Activated T-cell treated with anti-CD3 and anti-CD28 coated beads for 24 hours (primary cell): ENCODE data around the gene ATP8B4.
"Not testable (repeated sequence)": the region's sequence is repeated elsewhere in the genome, so short reads cannot be mapped to it uniquely, and the experiment has no call there.

Experiments
- DNase-seq: peaks from one replicate; pipeline ENCODE4 v3.0.0-alpha.2; 2020; ENCODE audit warnings: low read depth

ATP8B4 gene

DNA sequence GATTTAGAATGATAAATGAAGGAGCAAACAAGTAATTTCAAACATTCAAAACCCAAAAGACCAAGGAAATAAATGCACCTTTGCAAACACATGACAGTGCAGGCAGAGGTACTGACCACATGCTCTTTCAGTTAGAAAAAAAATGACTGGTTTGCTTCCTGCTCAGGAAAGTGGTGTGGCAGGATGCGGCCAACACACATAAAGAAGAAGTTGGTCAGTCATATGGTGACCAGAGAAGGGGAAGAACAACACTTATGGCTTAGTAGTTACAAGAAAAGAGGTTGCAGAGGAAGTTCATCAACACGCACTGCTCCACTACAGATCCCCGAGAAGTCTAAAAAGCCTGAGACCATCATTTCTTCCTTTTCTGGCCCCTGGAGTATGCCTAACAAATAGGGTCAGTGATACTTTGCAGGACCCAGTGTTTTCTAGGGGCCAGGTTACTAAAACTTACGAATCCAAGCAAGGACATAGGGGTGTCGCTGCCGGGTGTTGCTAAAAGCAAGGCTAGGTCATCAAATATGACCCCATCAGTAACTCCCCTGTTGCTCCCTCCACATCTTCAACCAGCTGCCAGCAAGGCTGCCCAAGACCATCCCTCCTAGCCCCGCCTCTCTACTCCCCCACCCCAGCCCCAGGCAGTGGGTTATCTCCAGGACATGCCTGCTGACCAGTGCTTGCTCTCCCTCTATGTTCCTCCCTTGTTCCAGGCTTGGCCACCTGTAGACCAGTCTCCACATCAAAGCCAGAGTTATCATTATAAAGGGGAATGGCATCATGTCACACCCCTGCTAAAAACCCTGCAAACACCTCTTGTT is 11.2 kb downstream of the ATP8B4 start:
- DNase-seq: no peak

DNA sequence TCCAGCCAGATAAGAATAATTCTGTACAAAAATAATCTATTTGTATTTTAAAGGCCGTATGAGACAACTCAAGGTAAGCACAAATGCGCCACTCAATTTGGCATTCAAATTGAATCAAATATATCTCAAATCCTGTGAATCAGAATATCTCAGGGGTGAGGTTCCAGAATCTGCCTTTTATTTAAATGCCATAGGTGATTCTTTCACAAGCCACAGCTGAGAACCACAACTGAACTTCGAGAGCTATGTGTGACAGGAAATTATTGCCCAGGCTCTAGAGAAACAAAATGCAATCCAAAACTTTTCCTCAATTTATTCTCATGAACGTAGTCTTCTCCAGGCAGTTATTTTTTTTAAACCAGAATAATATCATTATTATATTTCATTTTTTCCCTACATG is 11.9 kb downstream of the ATP8B4 start:
- DNase-seq: no peak

DNA sequence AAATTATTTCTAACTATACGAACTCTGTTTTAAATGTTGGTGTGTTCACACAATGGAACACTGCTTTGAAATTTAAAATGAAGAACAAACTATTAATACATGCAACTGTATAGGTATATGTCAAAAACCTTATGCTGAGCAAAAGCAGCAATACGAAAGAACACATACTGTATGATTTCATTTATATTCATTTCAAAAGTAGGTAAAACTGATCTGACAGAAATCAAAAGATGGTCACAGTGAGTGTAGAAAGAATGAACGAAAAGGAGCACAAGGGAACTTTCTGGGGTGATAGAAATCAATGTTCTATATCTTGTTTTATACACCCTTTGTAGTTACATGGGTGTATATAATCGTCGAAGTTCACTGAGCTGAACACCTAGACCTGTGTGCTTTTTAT is 12.6 kb downstream of the ATP8B4 start:
- DNase-seq: no peak

DNA sequence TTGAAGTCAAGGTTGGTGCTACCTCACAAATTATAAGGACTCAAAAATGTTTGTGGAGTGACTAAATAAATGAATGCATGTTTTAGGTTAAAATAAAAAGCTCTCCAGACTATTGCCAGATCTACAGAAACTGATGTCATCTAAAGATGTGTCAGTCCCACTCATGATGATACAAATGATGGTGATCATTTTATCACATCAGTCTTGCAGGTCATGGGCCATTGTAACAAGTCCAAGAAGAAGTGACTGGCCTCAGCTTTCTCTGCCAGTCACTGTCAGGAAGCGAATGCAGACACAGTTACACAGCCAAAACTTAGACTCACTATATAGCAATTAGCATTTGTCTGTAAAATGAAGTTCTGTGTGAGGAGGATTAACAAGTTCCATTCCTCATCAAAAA is 18.5 kb downstream of the ATP8B4 start:
- DNase-seq: no peak

DNA sequence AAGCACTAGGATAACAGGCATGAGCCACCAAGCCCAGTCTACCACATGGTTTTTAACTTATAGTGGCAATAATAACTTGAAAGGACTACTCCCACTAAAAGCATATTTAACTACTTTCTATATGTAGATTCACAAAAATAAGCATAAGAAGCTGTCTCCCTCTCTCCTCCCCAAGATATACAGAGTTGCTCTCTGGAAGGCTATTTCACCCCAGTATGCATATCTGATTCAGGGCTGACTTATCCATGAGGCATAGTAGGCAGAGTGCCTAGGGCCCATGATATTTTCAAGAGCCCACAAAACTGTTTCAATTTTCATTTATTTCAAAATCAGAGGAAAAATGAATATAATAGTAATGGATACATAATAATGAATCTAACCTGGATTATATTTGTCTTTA is 20.5 kb downstream of the ATP8B4 start:
- no peak for DNase-seq

DNA sequence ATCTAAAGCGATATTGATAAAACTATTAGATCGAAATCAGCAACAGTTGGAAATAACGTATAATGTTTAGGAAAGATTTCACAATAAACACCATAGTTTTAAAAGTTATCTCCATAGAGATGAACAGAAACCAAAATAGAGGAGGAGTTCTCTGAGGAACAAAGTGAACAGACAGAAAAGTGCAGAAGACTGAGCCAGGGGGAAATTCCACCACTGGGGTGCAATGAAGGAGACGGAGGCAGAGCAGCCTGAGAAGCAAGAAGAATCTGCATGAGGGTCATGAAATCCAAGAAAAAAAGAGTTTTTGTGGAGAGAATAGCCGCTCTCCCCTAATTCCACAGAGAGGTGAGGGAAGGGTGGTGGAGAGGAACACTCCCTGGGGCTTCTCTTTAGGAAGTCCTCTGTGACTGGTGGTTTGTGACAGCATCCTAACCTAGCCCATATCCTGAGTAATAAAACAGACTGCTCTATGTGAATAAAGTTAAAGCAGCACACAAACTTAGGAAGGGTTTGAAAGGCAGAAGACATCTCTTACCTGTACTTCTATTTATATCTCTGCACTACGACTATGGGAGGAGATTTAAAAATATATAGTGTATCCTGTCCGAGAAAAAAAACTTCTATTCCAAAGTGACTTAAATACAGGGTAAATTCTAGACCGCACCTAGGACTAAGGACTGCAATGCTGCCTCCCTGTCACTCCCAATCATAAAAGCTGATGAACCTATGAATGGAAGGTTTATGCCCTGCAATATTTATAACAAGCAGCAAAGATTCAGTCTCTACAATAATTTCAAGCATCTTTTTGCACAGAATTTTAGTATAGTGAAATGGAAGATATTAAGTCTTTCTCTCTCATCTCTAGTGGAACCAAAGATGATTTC is 22.9 kb downstream of the ATP8B4 start:
- DNase-seq: no peak

DNA sequence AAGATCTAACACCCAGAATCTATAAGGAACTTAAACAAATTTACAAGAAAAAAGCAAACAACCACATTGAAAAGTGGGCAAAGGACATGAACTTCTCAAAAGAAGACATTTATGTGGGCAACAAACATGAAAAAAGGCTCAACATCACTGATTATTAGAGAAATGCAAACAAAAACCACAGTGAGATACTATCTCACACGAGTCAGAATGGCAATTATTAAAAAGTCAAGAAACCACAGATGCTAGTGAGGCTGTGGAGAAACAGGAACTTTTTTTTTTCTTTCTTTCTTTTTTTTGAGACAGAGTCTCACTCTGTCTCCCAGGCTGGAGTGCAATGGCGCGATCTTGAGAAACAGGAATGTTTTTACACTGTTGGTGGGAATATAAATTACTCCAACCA is 29.6 kb downstream of the ATP8B4 start:
- DNase-seq: not testable (repeated sequence)

DNA sequence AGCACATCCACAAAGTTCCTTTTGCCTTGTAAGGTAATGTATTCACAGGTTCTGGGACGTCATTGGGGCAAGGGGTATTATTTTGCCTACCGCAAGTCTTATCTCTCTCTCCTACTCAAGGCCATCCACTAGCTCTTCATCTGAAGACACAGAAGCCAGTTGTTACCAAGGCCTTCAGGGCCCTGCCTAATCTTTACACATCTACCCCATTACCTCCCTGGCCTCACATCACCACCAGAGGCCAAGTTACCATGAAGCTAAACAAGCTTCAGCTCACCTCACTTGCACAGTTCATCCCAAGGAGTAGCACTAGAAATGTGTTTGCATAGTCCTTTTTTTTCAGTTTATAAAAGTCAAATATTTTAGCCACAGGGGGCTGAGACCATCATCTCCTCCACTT is 34.1 kb downstream of the ATP8B4 start:
- DNase-seq: no peak

DNA sequence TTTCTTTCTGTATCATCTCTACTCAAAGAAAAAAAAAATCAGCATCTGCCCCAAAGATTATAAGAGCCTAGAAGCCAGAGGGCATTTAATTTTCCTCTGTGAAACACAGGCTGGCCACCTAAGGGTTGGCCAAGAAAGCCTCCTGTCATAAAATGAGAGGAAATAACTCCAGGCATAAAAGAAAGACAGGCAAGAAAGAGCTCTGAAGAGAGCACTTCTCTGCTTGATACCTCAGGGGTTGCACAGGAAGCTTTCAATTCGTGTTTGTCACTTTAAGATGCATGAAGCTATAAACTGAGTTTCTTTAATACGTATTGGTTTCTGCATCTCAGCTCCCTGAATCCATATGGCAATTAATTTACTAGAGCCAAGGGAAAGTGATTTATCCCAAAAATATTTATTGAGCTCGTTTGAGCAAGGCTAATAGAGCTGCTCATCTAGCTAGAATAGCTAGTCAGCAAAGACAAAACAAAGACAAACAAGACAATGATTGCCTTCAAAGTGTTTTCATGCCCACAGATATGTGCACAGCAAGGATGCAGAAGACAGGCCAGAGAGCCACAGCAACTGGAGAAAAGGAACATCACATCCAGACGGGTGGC is 35.5 kb downstream of the ATP8B4 start:
- no peak for DNase-seq

DNA sequence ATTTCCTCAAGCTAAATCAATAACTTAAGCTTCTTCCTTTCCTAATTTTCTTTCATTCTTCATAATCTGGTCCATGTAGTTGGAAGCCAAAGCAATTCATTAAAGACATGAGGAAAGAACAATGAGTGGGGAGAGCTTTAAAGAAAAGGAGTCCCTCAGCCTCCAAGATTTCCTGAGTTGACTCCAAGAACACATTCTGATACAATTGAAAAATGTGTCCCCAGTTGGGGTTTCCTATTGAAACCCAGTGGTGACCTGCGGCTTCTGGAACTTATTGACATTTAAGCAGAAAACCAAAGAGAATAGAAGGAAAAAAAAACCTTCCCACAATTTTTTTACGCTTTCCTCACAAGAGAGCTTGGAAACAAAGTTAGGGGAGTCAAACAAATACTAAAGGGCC is 37.0 kb downstream of the ATP8B4 start:
- no peak for DNase-seq

DNA sequence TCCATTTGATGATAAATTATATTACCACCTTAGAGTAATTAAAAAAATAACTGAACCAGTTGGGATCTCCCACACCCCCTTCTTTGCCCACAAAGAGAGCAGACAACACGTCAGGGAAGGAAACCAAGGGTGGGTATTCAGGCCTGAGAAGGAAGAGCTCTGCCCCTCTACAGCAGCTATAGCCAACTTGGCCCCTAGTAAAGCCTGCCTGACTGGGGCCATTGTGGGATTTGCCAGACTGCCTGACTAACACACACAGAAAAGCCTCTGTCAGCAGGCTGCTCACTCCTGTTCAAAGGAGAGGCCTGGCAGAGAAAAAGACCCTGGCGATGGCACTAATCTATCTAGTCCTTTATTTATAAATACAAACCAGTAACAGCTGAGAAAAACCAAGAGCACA is 41.4 kb downstream of the ATP8B4 start:
- DNase-seq: no peak

DNA sequence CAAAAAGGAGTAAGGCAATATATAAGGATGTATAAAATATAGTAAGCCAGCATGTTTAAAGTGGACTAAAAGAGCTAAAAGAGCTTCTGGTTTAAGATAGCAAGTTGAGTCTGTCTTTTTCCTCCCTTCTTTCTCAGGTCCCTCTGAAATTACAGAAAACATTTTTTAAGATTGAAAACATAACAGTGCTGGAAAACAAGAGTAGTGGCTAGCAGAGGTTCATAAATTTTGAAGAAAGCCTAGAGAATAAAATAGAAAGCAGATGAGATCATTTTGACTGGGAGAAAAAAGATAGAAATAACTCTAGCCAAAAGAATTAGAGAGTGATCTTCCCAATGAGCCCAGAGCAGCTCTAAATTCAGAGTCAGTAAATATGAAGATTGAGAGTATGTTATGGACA is 41.9 kb downstream of the ATP8B4 start:
- DNase-seq: no peak

DNA sequence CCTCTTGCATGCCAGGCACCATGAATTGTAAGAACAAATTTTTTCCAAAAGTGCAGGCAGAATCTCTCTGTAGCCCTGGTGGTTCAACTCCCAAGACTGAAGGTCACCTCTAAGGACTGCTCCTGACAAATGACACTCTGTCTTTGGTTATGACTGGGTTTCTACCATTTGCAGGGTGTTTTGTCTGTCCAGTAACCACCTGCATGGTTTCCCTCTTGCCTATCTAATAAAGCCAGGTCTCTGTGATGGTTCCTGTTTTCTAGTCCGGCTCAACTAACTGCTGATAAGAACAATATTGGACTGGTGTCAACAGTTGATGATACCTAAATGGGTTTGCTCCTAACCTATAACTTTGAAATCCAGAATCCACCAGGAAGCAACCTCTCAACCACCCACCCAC is 43.7 kb downstream of the ATP8B4 start:
- no peak for DNase-seq

DNA sequence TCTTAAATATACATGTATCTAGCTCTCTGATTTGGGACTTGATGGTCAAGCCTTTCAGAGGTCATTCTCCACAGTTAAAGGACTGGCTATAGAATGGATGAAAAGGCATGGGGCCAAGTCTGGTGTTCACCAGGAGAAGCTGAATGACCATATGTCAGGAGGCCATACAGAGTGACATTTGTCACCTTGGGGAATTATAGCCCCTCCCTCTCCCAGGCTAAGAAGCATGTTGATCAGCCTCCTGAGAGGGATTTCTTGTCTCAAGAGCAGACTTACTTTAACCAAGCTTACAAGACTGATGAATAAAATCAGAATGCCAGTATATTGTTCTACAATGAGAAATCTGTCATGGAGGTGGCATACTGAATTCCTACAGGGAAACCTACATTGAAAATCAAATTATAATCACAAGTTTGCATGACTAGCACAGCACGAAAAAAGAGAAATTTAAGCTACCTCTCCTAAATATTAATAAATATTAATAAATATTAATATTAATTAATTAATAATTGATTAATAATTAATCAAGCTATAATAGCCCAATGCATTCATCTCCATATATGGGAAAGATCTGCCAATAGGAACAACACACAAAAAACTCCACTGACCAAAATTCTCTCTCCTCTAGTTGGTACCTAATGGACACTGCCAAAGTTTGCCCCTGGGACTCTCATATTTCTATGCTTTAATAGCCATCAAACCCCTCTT is 47.3 kb downstream of the ATP8B4 start:
- DNase-seq: no peak

DNA sequence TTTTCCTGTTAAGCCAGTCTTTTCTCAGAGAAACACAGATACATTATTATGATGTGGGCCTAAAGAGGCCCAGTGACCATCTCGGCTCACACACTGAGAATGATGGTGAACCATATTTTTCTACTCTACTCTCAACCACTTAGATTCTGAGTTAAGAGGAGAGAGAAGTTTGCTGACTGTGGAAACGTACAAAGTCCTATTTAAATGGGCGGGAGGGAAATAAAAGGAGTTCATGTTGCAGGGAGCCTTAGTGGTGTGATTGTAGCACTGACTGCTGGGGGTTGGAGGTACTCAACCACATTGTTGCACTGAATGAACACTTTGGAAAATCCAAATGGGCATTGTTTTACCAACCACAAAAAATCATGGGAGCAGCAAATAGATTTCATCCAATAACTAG is 51.0 kb downstream of the ATP8B4 start:
- no peak for DNase-seq

DNA sequence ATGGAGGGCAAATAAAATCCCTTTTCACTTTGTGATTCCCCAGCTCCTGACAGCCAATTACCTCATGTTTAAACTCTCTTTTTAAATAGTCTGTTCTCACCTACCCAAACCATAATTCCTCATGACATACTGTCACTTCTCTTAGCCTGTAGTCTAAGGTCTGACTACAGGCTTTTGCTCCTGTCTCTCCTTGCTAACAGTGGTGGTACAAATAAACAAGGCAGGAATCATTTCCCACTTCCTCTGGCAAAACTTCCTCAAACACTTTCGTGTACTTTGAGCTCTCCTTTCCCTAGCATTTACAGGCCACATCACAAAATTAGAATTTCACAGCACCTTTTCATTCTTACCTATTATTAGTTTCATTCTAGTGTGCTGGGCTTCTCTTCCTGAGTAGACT is 51.8 kb downstream of the ATP8B4 start:
- DNase-seq: no peak

DNA sequence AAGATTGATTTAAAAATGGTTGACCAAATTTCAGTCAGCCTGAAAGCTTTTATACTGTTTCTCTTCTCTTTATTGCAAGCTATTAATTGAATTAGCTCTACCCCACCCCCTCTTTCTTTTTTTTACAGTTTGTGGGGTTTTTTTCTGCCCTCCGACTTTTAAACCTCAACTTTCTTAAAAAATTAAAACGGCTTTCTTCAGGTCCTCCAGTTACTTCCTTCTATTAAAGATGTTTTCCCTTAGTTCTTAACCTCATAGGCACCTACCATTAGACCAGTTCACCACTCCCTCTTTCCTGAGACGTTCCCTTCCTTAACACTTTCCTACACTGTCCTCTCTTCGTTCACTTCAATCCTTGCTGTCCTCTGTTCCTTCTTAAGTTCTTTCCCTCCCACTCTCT is 52.4 kb downstream of the ATP8B4 start:
- DNase-seq: no peak

DNA sequence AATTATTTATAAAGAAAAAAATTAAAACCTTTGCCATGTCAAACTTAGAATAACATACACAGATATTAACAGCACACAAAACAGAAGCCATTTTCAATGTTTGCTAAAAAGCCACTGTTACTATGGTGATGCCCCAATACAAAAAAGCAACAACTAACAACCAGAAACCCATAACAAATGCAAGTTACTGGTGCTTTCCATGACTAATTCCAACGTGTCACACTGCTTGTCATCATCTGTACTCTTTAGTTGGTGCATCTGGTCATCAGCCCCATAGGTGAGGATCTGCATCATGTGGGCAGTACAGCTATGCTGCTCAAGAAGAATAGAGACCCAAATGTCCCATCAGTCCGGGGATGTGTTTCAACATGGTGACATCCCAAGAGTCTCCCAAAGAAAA is 52.8 kb downstream of the ATP8B4 start:
- peak; percentile 21 for DNase-seq

DNA sequence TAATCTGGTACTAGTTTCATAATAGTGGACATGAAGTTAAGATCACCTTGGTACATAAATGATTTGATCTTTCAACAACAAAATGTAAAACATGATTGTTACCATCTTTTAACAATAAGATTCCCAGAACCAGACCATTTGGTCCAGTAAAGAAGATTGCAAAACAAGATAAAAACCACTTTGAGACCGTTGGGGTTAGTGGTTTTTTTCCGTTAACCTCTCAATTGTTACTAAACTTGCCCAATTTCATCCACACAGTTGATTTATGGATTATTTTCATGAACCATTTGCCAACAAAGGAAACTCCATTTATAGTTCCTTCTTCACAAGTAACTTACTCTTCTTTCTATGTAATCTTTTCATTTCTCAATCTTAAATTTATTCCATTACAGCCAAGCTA is 53.8 kb downstream of the ATP8B4 start:
- DNase-seq: no peak

DNA sequence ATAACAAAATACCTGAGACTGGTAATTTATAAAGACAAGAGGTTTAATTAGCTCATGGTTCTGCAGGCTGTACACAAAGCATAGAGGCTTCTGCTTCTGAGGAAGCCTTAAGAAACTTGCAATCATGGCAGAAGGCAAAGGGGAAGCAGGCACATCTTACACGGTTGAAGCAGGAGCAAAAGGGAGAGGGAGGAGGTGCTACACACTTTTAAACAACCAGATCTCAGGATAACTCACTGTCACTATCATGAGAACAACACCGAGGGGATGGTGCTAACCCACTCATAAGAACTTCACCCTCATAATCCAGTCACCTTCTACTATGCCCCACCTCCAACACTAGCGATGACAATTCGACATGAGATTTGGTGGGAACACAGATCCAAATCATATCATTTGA is 54.4 kb downstream of the ATP8B4 start:
- DNase-seq: no peak

DNA sequence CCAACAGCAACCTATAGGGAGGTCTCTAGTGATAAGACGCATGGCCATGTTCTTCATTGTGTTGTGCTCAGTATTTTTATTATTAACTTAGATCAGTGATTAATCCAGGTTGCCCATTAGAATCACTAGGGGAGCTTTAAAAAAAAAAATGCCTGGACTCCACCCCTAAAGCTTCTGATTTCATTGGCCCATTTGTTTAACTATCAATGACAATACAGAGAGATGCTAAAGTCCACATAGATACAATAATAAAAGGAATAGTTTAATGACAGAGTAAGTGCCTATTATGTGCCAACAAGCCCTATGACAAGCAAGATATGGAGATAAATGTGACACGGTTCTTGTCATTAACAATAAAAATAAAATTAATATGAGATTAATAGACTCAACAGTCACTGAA is 55.8 kb downstream of the ATP8B4 start:
- DNase-seq: no peak

DNA sequence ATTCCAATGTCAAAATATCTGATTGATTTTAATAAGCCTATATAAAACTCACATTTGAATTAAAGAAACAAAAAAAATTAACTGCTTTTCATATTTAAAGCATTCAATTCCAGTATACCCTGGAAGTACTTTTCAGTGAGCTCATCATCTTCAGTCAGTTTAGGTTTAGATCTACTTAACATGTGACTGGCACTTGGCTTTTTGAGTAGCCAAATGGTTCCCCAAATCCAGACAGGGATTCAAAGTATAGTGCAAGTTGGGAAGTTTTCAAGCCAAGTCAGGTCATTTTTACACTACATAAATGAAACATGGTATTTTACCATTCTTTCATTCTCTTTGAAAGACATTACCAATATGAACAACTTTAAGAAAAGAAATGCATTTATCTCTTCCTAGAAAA is 57.5 kb downstream of the ATP8B4 start:
- DNase-seq: no peak
